ENCODE measurements around the gene PLCB3.

Gene PLCB3

DNA sequence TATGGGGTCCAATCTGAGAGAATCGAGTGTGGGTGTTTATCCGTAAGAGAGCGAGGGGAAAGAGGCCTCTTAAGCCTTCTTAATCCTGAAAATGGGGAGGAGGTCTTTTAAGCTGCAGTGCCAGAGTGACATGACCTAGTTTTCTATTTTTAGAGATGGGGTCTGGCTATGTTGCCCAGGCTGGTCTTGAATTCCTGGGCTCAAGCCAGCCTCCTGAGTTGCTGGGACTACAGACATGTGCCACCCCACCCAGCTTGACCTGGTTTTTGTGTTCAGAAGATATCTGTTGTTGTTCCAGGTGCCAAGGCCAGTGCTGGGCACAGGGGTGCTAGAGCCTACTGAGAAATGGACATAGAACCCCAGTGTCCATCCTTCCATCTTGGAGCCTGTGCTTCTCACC is 31.8 kb downstream of the PLCB3 start:
- H4K20me1 ChIP-seq (ENCODE audit: insufficient read depth, low read length): no peaks in the 10 kb centered on the region
- TF ChIP-seq CTCF (IDR thresholded peaks at IDR 0.05; ENCODE audit: low read length) (no peak), EZH2 (optimal IDR thresholded peaks at IDR 0.05; ENCODE audit: low read depth, low read length) (no peak), EZH2phosphoT487 (IDR thresholded peaks at IDR 0.05; ENCODE audit: low read length) (no peak)
- no peak overlapping the region; the same call in 1 of the 2 replicates for H3K4me3 ChIP-seq (ENCODE audit: low read length)
- H3F3A ChIP-seq (ENCODE audit: insufficient read depth, low read length): peaks cover 7% of the 10 kb centered on the region
- H3K9ac ChIP-seq (ENCODE audit: low read length): peak overlapping the region; percentile 98; the same call in 1 of the 2 replicates
- H3K9me3 ChIP-seq (replicated peaks; ENCODE audit: insufficient read depth, low read length): no peaks in the 10 kb centered on the region
- no peak overlapping the region for H3K27ac ChIP-seq (ENCODE audit: low read length)
- peaks cover 10% of the 10 kb centered on the region for H3K4me1 ChIP-seq (ENCODE audit: low read length)
- H3K79me2 ChIP-seq (ENCODE audit: low read length): peaks cover 32% of the 10 kb centered on the region
- H3K4me2 ChIP-seq (ENCODE audit: low read depth, low read length): peak overlapping the region; percentile 100
- H3K9me2 ChIP-seq (replicated peaks; ENCODE audit: insufficient read depth, low read length): no peaks in the 10 kb centered on the region
- no peak overlapping the region for H2AFZ ChIP-seq (ENCODE audit: low read length)
- no peaks in the 10 kb centered on the region for H3K27me3 ChIP-seq (replicated peaks; ENCODE audit: insufficient read depth, low read length)
- no peaks in the 10 kb centered on the region for H3K36me3 ChIP-seq (replicated peaks; ENCODE audit: insufficient read depth, low read length)
- DNase-seq: no peak

GRCh38 chr11:64284048-64284961 is 33.0 kb downstream of the PLCB3 start, which contains the start of gene BAD:
Gene BAD, minus strand, starts transcription at chr11:64284665. Its CDS starts 297 bp downstream, at chr11:64284368.
- no peak for TF ChIP-seq EZH2phosphoT487 (IDR thresholded peaks at IDR 0.05; ENCODE audit: low read length)
- TF ChIP-seq EZH2 (optimal IDR thresholded peaks at IDR 0.05; ENCODE audit: low read depth, low read length): no peak
- TF ChIP-seq CTCF (IDR thresholded peaks at IDR 0.05; ENCODE audit: low read length): no peak

GRCh38 chr11:64284962-64285884 is 33.9 kb downstream of the PLCB3 start, which contains the start of gene GPR137:
Gene GPR137, plus strand, starts transcription at chr11:64285848. Its CDS starts 677 bp downstream, at chr11:64286525.
- H2AFZ ChIP-seq (ENCODE audit: low read length): peak within 1 kb of the TSS; percentile 97
- no peaks in the 10 kb centered on the region for H3K27me3 ChIP-seq (replicated peaks; ENCODE audit: insufficient read depth, low read length)
- H3K9me2 ChIP-seq (replicated peaks; ENCODE audit: insufficient read depth, low read length): no peaks in the 10 kb centered on the region
- peaks cover 7% of the 10 kb centered on the region for H3F3A ChIP-seq (ENCODE audit: insufficient read depth, low read length)
- H3K4me1 ChIP-seq (ENCODE audit: low read length): peaks cover 10% of the 10 kb centered on the region
- H3K4me3 ChIP-seq (ENCODE audit: low read length): peak within 1 kb of the TSS; percentile 75
- H3K9me3 ChIP-seq (replicated peaks; ENCODE audit: insufficient read depth, low read length): no peaks in the 10 kb centered on the region
- H3K36me3 ChIP-seq (replicated peaks; ENCODE audit: insufficient read depth, low read length): no peaks in the 10 kb centered on the region
- peak within 1 kb of the TSS; percentile 99 for H3K27ac ChIP-seq (ENCODE audit: low read length)
- DNase-seq: peak; percentile 89
- H3K9ac ChIP-seq (ENCODE audit: low read length): peak within 1 kb of the TSS; percentile 98
- H3K79me2 ChIP-seq (ENCODE audit: low read length): peaks cover 29% of the 10 kb centered on the region
- peak within 1 kb of the TSS; percentile 100 for H3K4me2 ChIP-seq (ENCODE audit: low read depth, low read length)
- no peaks in the 10 kb centered on the region for H4K20me1 ChIP-seq (ENCODE audit: insufficient read depth, low read length)
- TF ChIP-seq CTCF (IDR thresholded peaks at IDR 0.05; ENCODE audit: low read length) (no peak), EZH2 (optimal IDR thresholded peaks at IDR 0.05; ENCODE audit: low read depth, low read length) (no peak), EZH2phosphoT487 (IDR thresholded peaks at IDR 0.05; ENCODE audit: low read length) (no peak)

More at GRCh38 chr11:64284048-64284961, 33.0 kb downstream of the PLCB3 start, which contains the start of gene BAD:
- Histone ChIP-seq H3F3A (ENCODE audit: insufficient read depth, low read length) (peaks cover 7% of the 10 kb centered on the region), H3K27me3 (replicated peaks; ENCODE audit: insufficient read depth, low read length) (no peaks in the 10 kb centered on the region), H3K9ac (ENCODE audit: low read length) (peak within 1 kb of the TSS; percentile 98), H2AFZ (ENCODE audit: low read length) (peak within 1 kb of the TSS; percentile 97), H3K4me1 (ENCODE audit: low read length) (peaks cover 10% of the 10 kb centered on the region), H3K79me2 (ENCODE audit: low read length) (peaks cover 29% of the 10 kb centered on the region), H3K9me3 (replicated peaks; ENCODE audit: insufficient read depth, low read length) (no peaks in the 10 kb centered on the region), H3K27ac (ENCODE audit: low read length) (peak within 1 kb of the TSS; percentile 99), H3K36me3 (replicated peaks; ENCODE audit: insufficient read depth, low read length) (no peaks in the 10 kb centered on the region), H3K9me2 (replicated peaks; ENCODE audit: insufficient read depth, low read length) (no peaks in the 10 kb centered on the region), H3K4me2 (ENCODE audit: low read depth, low read length) (peak within 1 kb of the TSS; percentile 100), H4K20me1 (ENCODE audit: insufficient read depth, low read length) (no peaks in the 10 kb centered on the region), H3K4me3 (ENCODE audit: low read length) (peak within 1 kb of the TSS; percentile 75)
- DNase-seq: peak; percentile 96

Data from MM.1S (cell line).